OCI-LY1 (cell line): Measurements from ENCODE around the gene ADAM19.

Experiments
- EZH2 ChIP-seq: fragments of 200-600 bp; sonication (generic), shearing (Covaris generic); IDR thresholded peaks from 2 replicates; pipeline ENCODE4 v1.8.0; 2017; ENCODE audit warnings: borderline replicate concordance, mixed run types, mild to moderate bottlenecking, antibody characterized with exemption, low read length, moderate library complexity, mixed read lengths
- TF ChIP-seq, protein P1 (sequence below): fragments of 200-600 bp; sonication (generic), shearing (Covaris generic); IDR thresholded peaks from 2 replicates; pipeline ENCODE4 v1.5.1; 2017; ENCODE audit warnings: mild to moderate bottlenecking, antibody characterized with exemption, low read length, moderate library complexity, mixed read lengths

GRCh38 chr5:157478726-157479125, 96.8 kb downstream of the ADAM19 start:
- TF ChIP-seq EZH2: no peak
- TF ChIP-seq, protein P1, sequence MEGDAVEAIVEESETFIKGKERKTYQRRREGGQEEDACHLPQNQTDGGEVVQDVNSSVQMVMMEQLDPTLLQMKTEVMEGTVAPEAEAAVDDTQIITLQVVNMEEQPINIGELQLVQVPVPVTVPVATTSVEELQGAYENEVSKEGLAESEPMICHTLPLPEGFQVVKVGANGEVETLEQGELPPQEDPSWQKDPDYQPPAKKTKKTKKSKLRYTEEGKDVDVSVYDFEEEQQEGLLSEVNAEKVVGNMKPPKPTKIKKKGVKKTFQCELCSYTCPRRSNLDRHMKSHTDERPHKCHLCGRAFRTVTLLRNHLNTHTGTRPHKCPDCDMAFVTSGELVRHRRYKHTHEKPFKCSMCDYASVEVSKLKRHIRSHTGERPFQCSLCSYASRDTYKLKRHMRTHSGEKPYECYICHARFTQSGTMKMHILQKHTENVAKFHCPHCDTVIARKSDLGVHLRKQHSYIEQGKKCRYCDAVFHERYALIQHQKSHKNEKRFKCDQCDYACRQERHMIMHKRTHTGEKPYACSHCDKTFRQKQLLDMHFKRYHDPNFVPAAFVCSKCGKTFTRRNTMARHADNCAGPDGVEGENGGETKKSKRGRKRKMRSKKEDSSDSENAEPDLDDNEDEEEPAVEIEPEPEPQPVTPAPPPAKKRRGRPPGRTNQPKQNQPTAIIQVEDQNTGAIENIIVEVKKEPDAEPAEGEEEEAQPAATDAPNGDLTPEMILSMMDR: no peak
